Loucy (cell line): ENCODE measurements around the gene TMEM129.

Source experiments
- H2AFZ ChIP-seq: fragments of 200-600 bp; sonication (generic); 2 replicates; pipeline ENCODE4 v1.6.0; 2016; ENCODE audit warnings: antibody characterized with exemption, mild to moderate bottlenecking, low read length, moderate library complexity
- H3F3A ChIP-seq: fragments of 200-600 bp; 2 replicates; pipeline ENCODE4 v1.6.0; 2016; ENCODE audit warnings: antibody characterized with exemption, low read depth, mild to moderate bottlenecking
- H3K27me3 ChIP-seq: fragments of 200-600 bp; sonication (generic); 2 replicates; pipeline ENCODE4 v1.6.1; 2014; ENCODE audit warnings: low read length, mild to moderate bottlenecking; ENCODE audit not compliant: insufficient read depth, poor library complexity, severe bottlenecking
- H3K36me3 ChIP-seq: fragments of 200-600 bp; sonication (generic); 2 replicates; pipeline ENCODE4 v1.6.1; 2016; ENCODE audit warnings: low read length; ENCODE audit not compliant: insufficient read depth
- H3K4me1 ChIP-seq: fragments of 200-600 bp; sonication (generic); 2 replicates; pipeline ENCODE4 v1.5.1; 2014; ENCODE audit warnings: low read length, mild to moderate bottlenecking; ENCODE audit not compliant: insufficient read depth, poor library complexity, severe bottlenecking
- H3K4me2 ChIP-seq: fragments of 200-600 bp; sonication (generic); 2 replicates; pipeline ENCODE4 v1.6.0; 2014; ENCODE audit warnings: antibody characterized with exemption, low read length, low read depth, mild to moderate bottlenecking; ENCODE audit not compliant: poor library complexity, severe bottlenecking
- H3K4me3 ChIP-seq: fragments of 200-600 bp; sonication (generic); 2 replicates; pipeline ENCODE4 v1.5.1; 2014; ENCODE audit warnings: low read length, mild to moderate bottlenecking, mixed read lengths; ENCODE audit not compliant: poor library complexity, severe bottlenecking
- H3K79me2 ChIP-seq: fragments of 200-600 bp; sonication (generic); 2 replicates; pipeline ENCODE4 v1.6.1; 2014; ENCODE audit warnings: low read length; ENCODE audit not compliant: insufficient read depth
- H3K9ac ChIP-seq: fragments of 200-600 bp; sonication (generic); 2 replicates; pipeline ENCODE4 v1.6.0; 2014; ENCODE audit warnings: mild to moderate bottlenecking, low read depth, low read length, moderate library complexity; ENCODE audit not compliant: poor library complexity, severe bottlenecking
- H3K9me2 ChIP-seq: fragments of 200-600 bp; sonication (generic); replicated peaks from 2 replicates; pipeline ENCODE4 v1.6.1; 2016; ENCODE audit warnings: low read depth, low read length, mixed read lengths
- H3K9me3 ChIP-seq: fragments of 200-600 bp; sonication (generic); 2 replicates; pipeline ENCODE4 v1.6.1; 2014; ENCODE audit warnings: mild to moderate bottlenecking, antibody characterized with exemption, low read length, low read depth; ENCODE audit not compliant: insufficient read depth
- H4K20me1 ChIP-seq: fragments of 200-600 bp; sonication (generic); 2 replicates; pipeline ENCODE4 v1.6.0; 2014; ENCODE audit warnings: antibody characterized with exemption, low read length, mild to moderate bottlenecking; ENCODE audit not compliant: insufficient read depth, poor library complexity, severe bottlenecking
- EZH2phosphoT487 ChIP-seq: fragments of 200-600 bp; IDR thresholded peaks from 2 replicates; pipeline ENCODE4 v1.6.1; 2018; ENCODE audit warnings: antibody characterized with exemption, mild to moderate bottlenecking, moderate library complexity, borderline replicate concordance
- TF ChIP-seq, protein P1 (sequence below): fragments of 200-600 bp; sonication (generic); conservative IDR thresholded peaks from 2 replicates; pipeline ENCODE4 v1.5.1; 2014; ENCODE audit warnings: mild to moderate bottlenecking, antibody characterized with exemption, low read length

Gene TMEM129

DNA sequence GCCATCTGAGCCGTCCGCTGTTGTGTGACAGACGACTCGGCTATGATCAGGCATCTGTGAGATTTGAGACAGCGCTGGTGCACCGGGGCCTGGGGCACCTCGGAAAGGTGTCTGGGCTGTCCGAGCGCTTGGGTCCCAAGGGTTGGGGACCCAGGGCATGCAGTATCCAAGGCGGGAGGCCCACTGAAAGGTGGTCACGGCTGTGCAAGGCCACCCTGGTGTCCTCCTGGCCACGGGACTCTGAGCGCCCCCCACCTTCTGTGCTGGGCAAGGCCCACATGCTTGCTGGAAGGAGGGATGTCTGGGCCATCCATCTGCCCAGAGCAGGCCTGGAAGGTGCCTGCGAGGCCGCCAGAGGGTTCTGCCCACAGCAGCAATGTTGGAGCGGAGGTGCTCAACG lies 20.1 kb upstream of the TMEM129 start:
- no peaks in the 10 kb centered on the region for H3K79me2 ChIP-seq
- H3K36me3 ChIP-seq = peaks cover 74% of the 10 kb centered on the region; the same call in 1 of the 2 replicates
- H3K4me1 ChIP-seq = no peaks in the 10 kb centered on the region
- H3K4me2 ChIP-seq = no peak overlapping the region
- TF ChIP-seq EZH2phosphoT487 = no peak
- TF ChIP-seq, protein P1, sequence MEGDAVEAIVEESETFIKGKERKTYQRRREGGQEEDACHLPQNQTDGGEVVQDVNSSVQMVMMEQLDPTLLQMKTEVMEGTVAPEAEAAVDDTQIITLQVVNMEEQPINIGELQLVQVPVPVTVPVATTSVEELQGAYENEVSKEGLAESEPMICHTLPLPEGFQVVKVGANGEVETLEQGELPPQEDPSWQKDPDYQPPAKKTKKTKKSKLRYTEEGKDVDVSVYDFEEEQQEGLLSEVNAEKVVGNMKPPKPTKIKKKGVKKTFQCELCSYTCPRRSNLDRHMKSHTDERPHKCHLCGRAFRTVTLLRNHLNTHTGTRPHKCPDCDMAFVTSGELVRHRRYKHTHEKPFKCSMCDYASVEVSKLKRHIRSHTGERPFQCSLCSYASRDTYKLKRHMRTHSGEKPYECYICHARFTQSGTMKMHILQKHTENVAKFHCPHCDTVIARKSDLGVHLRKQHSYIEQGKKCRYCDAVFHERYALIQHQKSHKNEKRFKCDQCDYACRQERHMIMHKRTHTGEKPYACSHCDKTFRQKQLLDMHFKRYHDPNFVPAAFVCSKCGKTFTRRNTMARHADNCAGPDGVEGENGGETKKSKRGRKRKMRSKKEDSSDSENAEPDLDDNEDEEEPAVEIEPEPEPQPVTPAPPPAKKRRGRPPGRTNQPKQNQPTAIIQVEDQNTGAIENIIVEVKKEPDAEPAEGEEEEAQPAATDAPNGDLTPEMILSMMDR = no peak
- H2AFZ ChIP-seq = no peak overlapping the region
- H3K27me3 ChIP-seq = no peaks in the 10 kb centered on the region
- no peaks in the 10 kb centered on the region for H4K20me1 ChIP-seq
- H3K4me3 ChIP-seq = no peak overlapping the region
- no peaks in the 10 kb centered on the region for H3F3A ChIP-seq
- no peak overlapping the region for H3K9ac ChIP-seq
- H3K9me2 ChIP-seq = no peaks in the 10 kb centered on the region
- H3K9me3 ChIP-seq = no peaks in the 10 kb centered on the region; the same call in 1 of the 2 replicates

DNA sequence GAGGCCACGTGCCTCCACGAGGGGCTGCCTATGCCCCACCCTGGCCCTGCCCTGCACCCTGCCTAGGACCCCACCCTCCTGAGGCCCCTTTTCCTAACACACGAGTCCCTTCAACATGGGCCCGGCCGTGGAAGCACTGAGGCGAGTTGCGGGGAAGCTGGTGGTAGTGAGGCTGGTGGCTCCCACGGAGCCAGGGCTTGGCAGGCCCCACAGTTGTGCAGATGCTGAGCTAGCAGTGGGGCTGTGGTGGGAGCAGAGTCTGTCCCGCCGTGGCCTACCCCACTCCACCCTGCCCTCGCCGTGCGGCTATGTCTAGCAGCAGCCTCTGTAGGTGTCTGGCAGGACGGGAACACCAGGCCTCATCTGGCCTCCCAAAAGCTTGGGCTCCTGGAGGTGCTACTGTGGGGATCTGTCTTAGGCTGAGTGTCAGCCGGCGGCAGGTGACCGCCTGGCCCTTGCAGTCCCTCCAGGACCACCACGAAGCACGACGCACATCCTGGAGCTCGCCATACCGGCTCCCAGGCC lies 19.0 kb upstream of the TMEM129 start:
- H3K9me2 ChIP-seq = no peaks in the 10 kb centered on the region
- H4K20me1 ChIP-seq = no peaks in the 10 kb centered on the region
- H3K4me3 ChIP-seq = no peak overlapping the region
- H3K4me1 ChIP-seq = no peaks in the 10 kb centered on the region
- H3K9ac ChIP-seq = no peak overlapping the region
- H3K4me2 ChIP-seq = no peak overlapping the region
- no peaks in the 10 kb centered on the region for H3K27me3 ChIP-seq
- no peak for TF ChIP-seq EZH2phosphoT487
- TF ChIP-seq, protein P1 = no peak
- no peak overlapping the region for H2AFZ ChIP-seq
- no peaks in the 10 kb centered on the region for H3K79me2 ChIP-seq
- no peaks in the 10 kb centered on the region; the same call in 1 of the 2 replicates for H3K9me3 ChIP-seq
- no peaks in the 10 kb centered on the region for H3F3A ChIP-seq
- peaks cover 84% of the 10 kb centered on the region; the same call in 1 of the 2 replicates for H3K36me3 ChIP-seq

DNA sequence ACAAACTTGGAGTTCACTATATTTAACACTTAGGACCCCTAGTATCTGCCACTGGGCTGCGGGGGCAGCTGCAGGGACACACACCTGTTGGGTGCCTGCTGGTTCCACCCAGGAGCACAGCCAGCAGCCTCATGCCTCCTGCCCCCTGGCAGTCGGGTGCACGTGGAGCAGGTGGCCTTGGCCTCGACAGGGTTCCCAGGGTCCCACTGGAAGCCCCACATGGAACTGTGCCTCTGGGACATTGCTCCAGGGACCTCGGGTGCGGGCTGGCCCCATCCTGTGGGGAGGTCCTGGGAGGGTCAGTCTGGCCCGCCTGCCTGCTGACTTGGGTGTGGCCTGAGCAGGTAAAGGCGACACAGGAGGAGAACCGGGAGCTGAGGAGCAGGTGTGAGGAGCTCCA lies 18.2 kb upstream of the TMEM129 start:
- no peaks in the 10 kb centered on the region for H4K20me1 ChIP-seq
- no peak overlapping the region for H3K4me3 ChIP-seq
- no peaks in the 10 kb centered on the region for H3K4me1 ChIP-seq
- no peaks in the 10 kb centered on the region for H3K9me2 ChIP-seq
- H3K27me3 ChIP-seq = no peaks in the 10 kb centered on the region
- no peaks in the 10 kb centered on the region; the same call in 1 of the 2 replicates for H3K9me3 ChIP-seq
- no peak overlapping the region for H3K4me2 ChIP-seq
- TF ChIP-seq EZH2phosphoT487 = no peak
- TF ChIP-seq, protein P1 = no peak
- no peaks in the 10 kb centered on the region for H3F3A ChIP-seq
- H2AFZ ChIP-seq = no peak overlapping the region
- H3K9ac ChIP-seq = no peak overlapping the region
- no peaks in the 10 kb centered on the region for H3K79me2 ChIP-seq
- peaks cover 85% of the 10 kb centered on the region; the same call in 1 of the 2 replicates for H3K36me3 ChIP-seq
